T-helper 1 cell (primary cell): Measurements from ENCODE around the gene CD22.
"Not testable (repeated sequence)": the region's sequence is repeated elsewhere in the genome, so short reads cannot be mapped to it uniquely, and the experiment has no call there.

Experiments
- DNase-seq, 5 donors: peaks; one replicate each; pipeline ENCODE4 v3.0.0-alpha.2; 2012 to 2020

Gene CD22

DNA sequence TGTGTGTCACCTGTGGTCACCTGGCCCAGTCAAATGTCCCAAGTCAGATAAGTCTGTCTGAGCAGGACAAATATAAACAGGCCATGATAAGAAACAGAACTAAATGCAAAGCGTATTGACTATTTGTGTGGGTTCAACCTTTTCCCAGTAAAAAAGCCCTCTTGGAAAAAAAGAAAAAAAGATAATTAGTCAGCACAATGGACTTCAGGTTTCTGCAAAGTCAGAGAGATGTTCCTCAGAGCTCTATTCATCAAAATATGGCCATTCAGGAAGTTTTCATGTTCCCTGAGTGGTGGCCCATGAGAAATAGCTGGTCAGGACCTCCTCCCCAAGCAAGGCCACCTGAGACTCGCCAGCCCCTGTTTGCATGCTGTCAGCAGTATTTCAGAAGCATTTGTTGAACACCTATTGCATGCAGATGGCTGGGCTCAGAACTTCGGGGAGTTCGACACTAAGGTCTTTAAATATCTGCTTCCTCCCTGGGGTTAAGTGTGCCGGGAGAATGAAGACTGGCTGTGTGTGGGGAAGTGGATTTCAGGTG, 32.0 kb downstream of the CD22 start:
- no peak for DNase-seq

DNA sequence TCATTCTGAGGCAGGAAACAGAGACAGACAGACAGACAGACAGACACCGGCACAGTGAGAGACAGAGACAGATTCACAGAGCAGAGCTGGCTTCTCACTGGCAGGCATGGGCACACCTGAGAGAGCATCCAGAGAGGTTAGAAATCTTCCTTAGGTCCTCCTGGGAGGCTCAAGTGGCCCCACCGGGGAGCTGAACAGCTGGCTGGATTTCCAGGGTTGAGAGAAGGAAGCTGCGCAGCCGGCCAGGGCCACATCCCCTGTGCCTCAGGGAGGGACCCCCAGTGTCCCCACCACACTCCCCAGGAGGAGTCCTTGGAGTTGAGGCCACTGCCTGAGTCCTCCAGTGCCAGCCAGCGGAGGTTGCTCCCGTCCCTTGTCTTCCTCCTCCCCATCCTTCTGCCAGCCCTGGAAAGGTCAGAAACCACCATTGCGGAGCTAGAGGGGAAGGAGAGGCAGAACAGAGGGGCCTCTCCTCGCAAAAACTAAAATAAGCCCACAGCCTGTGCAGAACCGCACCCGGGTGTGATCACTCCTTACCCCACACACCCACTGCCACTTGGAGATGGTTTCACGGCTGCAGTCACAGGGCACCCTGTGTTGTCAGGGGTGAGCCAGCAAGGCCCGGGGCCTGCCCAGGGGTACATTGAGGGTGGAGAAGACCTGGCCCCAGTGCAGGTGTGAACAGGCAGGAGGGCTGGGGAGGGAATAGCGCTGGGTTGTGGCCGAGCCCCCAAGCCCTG, 33.4 kb downstream of the CD22 start:
- DNase-seq = no peak

DNA sequence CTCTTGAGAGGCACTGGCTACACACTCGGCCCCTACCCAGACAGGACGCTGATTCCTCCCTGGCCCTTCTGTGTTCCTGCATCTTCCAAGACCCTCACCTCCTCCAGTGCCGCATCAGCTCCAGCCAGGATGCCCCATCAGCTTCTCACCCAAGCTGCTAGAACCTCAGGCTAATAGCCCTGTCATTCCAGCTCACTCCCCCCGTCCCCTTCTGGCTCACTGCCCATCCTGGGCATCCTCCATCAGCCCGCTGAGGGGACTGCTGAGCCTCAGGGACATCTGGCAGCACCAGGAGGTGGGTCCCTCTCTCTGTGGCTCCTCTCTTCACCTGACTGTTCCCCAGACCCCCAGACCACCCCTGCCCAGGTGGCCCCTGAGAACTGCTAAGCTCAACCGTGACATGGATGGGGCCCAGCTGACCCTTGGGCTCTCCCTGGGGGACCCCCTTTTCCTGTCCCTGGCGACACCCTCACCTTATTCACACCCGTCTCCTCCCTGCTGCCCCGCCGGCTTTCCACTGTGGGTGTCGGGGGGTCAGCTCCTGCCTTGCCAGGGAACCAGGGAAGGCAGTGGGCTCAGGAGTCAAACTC, 34.1 kb downstream of the CD22 start:
- DNase-seq = no peak

DNA sequence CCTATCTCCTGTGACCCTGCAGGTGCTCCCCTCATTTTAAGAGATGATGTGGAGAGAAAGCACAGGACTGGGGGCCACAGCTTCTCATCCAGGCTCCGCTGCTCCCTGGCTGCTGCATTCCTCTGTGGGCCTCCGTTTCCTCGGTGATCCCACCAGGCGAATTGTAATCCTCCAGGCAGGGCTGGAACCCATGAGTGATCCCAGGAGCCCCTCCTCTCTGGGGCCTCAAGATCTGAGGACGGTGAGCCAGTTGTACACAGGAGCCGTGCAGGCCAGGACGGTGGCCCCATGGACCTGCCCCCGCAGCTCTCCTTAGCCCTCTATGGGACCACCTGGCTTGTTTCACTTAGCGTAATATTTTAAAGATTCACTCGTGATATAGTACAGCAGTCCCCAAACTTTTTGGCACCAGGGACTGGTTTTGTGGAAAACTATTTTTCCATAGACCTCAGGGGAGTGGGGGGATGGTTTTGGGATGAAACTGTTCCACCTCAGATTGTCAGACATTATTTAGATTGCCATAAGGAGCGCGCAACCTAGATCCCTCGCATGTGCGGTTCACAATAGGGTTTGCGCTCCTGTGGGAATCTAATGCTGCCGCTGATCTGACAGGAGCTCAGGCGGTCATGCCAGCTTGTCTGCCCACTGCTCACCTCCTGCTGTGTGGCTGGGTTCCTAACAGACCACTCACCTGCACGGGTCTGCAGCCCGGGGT, 34.9 kb downstream of the CD22 start:
- no peak for DNase-seq

DNA sequence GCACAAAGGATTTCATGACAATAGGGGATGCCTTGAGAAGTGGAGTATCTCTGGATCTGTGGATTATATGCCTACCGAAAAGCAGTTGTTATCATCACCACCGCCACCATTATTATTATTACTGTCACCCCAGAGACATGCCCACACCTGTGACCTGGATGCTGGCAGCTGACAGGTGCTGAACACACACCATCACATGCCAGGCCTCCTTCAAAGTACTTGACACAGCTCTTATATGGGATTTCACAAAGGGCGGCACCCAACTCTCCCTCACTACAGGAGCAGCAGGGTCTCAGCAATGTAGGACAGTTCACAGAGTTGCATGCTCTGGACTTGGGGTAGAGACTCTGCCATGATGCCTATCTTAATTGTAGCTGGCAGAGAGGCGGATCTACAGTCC, 36.3 kb downstream of the CD22 start:
- DNase-seq = no peak

DNA sequence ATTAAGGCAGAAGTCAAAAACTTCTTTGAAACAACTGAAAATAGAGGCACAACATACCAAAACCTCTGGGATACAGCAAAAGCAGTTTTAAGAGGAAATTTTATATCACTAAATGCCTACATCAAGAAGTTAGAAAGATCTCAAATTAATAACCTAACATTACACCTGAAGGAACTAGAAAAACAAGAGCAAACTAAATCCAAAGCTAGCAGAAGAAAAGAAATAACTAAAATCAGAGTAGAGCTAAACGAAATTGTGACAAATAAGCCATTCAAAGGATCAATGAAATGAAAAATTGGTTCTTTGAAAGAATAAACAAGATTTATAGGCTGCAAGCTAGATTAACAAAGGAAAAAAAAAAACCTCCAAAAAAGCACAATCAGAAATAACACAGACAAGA, 39.4 kb downstream of the CD22 start:
- no peak for DNase-seq

DNA sequence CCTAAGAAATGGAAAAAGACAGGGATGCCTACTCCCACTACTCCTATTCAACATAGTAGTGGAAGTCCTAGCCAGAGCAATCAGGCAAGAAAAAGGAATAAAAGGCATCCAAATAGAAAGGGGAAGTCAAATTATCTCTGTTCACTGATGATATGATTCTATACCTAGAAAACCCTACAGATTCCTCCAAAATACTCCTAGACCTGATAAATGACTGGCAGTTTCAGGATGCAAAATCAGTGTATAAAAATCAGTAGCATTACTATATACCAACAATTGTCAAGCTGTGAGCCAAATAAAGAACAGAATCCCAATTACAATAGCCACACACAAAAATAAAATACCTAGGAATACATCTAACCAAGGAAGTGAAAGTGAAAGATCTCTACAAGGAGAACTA, 40.5 kb downstream of the CD22 start:
- no peak for DNase-seq

DNA sequence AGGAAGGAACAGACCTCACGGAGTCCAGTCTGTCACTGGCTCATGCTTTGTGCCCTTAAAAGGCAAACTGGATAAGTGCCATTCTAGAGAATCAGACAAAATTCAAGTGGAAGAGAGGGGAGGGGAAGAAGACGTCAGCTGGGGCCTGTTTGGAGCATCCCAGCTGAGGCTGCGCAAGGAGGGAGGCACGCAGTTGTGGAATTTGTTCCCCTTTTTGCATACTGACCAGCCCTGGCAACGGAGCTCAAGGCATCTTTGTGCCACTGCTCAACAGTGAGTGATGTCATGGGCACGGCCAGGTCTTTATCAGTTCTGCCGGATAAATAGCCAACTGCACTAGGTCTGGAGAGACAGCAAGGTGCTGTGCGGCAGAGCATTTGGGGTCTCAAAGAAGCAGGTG, 41.7 kb downstream of the CD22 start, which contains the start of gene GPR42:
Gene GPR42, plus strand, starts transcription at position 347 of the 400 bp plus-strand sequence. CDS start 292 bp downstream, outside the sequence.
- no peak for DNase-seq

DNA sequence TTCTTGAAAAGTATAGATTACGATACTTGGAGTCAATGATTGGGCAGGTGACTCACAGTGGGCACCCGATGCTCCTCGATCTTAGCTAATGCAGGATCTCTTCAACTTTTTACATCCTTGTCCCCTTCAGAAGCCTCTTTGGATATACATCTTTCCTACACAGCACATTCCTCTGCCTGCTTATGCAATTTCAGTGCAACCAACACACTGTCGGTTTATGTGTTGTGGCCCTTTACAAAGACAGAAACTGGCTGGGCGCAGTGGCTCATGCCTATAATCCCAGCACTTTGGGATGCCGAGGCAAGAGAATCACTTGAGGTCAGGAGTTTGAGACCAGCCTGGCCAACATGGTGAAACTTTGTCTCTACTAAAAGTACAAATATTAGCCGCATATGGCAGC, 44.5 kb downstream of the CD22 start:
- DNase-seq = no peak

DNA sequence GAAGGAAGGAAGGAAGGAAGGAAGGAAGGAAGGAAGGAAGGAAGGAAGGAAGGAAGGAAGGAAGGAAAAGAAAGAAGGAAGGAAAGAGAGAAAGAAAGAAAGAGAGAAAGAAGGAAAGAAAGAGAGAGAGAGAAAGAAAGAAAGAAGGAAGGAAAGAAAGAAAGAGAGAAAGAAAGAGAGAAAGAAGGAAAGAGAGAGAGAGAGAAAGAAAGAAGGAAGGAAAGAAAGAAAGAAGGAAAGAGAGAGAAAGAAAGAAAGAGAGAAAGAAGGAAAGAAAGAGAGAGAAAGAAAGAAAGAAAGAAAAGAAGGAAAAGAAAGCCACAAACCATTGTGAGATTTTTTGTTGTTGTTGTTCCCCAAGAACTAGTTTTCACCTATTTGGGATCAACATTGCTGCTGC, 45.0 kb downstream of the CD22 start:
- not testable (repeated sequence) for DNase-seq

DNA sequence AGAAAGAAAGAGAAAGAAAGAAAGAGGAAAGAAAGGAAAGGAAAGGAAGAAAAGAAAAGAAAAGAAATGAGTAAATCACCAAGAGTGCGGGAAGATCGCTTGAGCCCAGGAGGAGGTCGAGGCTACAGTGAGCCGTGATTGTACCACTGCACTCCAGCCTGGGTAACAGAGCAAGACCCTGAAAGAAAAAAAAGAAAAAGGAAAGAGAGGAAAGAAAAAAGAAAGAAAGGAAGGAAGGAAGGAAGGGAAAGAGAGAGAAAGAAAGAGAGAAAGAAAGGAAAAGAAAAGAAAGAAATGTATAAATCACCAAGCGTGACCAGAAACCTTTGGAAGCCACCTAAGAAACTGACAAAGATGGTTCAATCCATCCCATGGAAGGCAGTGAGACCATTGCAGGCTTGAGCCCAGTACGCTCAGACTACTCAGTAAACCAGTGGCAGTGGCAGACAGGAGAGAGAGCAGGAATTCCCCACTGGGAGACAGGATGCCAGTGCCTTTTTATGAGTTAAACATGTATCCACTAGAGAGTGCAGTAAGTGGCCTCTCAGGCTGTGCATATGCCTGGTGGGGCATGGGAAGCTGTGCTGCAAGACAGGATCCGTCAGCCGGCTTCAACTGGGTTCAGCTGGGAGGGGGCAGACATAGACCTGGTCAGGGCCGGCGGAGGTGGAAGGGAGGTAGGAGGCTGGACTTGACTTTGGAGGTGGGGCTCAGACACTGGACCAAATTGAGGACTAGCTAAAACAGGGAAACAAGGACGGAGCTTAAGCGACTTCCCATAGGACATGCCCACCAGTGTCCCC, 46.7 kb downstream of the CD22 start:
- DNase-seq = no peak

DNA sequence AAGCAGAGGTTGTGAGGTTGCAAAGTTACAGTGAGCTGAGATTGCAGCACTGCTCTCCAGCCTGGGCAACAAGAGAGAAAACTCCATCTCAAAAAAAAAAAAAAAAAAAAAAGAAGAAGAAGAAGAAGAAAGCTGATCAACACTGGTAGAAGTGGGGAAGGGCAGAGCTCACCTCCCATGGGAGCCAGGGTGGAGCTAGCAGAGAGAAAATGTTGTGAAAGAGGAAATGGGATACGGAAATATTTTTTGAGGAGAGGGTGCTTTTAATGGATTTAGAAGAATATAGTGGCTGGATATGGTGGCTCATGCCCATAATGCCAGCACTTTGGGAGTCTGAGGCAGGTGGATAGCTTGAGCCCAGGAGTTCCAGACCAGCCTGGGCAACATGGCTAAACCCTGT, 48.7 kb downstream of the CD22 start:
- no peak for DNase-seq

DNA sequence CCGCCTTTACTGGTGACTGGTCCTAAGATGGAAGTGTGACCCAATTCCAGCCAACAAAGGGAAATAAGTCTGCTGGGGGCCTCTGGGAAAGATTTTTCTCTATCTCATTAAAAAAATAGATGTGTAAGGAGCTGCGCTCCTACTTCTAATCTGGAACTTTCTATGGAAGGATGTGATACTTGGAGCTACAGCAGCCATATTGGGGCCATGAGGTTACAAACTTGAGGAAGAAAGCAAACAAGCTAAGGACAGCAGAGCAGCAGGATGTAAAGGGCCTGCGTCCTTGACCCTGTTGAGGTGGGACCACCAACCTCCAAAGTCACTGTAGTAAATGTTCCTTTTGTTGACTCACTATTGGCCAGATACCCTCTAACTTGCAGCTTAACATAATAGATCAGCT, 49.4 kb downstream of the CD22 start:
- DNase-seq = no peak

DNA sequence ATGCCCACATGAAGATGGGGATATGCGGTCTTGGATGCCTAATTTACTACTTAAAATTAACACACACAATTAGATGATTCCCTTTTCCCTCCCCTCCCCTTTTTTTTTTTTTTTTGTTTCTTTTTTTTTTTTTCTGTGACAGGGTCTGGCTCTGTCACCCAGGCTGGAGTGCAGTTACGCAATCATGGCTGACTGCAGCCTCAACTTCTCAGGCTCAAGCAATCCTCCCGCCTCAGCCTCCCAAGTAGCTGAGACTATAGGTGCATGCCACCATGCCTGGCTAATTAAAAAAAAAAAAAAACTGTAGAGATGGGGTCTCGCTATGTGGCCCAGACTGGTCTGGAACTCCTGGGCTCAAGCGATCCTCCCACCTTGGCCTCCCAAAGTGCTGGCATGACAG, 50.6 kb downstream of the CD22 start:
- not testable (repeated sequence) for DNase-seq

DNA sequence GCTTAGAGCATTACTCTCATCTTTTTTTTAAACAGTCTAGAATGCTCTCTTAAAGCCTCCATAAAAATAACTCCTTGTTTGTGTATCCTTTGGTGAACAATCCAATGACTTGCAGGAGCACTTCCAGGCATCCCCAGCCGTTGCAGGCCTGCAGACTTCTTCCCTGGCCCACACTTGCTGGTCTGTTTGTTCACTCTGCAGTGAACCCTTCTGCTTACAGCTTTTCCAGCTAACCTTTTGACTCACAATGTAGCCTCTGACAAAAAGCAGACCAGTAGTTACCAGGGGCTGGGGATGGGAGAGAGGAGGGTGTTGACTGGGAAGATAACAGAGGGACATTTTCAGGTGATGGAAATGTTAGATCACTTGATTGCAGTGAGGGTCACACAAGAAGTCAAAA, 51.0 kb downstream of the CD22 start:
- DNase-seq = no peak

DNA sequence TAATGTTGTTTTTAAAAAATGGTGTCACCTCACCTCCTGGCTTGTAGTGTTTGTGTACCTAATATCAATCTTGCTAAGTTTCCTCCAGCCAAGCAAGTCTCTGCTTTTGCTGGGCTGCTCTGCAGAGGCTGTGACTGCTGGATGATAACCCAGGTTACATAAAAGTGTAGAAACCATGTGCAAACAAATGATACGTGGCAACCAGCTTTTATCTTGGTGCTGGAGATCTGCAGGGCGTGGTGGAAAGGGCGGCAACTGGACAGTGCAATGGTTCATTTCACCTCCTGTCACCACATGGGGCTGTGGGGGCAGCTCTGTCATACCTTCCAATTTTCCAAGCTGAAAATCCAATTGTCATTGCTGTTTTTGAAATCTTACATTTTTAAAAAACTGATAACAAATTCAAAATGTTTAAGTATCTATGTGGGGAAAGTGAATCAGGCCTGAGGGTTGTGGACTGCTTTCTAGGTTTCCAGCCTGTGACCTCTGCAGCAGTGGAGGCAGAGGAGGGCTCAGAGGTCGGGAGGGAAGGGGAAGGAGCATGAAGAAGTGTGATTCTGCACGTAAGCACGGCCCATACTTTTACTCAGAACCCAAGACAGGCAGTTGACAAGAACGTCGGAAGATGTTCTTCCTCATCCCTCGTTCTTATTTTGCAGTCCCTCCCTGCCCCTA, 51.6 kb downstream of the CD22 start:
- DNase-seq = no peak

DNA sequence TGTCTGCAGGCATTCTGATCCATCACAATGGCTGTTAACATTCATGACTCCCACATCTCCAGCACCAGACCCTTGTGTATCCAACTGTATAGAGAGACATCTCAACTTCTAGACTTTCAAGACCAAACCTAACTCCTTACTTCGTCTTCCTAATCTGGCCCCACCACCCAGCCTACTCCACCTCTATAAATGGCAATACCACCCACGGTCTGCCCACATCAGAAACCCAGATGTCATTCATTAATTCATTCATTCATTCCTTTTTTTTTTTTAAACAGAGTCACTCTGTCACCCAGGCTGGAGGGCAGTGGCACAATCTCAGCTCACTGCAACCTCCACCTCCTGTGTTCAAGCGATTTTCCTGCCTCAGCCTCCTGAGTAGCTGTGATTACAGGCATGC, 52.3 kb downstream of the CD22 start:
- no peak for DNase-seq

DNA sequence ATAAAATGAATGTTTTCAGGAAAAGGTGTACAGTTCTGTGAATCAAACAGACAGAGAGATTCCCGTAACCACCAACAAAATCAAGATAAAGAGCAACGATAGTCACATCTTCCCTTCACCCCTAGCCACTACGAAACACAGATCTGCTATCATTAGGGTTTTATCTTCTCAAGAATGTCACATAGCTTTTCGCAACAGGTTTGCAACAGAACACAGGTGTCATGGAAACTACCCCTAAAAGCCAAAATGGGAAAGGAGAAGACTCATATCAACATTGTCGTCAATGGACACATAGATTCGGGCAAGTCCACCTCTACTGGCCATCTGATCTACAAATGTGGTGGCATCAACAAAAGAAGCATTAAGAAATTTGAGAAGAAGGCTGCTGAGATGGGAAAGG, 52.9 kb downstream of the CD22 start:
- no peak for DNase-seq

DNA sequence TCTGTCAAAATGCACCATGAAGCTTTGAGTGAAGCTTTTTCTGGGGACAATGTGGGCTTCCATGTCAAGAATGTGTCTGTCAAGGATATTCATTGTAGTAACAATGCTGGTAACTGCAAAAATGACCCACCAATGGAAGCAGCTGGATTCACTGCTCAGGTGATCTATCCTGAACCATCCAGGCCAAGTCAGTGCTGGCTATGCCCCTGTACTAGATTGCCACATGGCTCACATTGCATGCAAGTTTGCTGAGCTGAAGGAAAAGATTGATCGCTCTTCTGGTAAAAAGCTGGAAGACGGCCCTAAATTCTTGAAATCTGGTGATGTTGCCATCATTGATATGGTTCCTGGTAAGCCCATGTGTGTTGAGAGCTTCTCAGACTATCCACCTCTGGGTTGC, 54.5 kb downstream of the CD22 start:
- no peak for DNase-seq

DNA sequence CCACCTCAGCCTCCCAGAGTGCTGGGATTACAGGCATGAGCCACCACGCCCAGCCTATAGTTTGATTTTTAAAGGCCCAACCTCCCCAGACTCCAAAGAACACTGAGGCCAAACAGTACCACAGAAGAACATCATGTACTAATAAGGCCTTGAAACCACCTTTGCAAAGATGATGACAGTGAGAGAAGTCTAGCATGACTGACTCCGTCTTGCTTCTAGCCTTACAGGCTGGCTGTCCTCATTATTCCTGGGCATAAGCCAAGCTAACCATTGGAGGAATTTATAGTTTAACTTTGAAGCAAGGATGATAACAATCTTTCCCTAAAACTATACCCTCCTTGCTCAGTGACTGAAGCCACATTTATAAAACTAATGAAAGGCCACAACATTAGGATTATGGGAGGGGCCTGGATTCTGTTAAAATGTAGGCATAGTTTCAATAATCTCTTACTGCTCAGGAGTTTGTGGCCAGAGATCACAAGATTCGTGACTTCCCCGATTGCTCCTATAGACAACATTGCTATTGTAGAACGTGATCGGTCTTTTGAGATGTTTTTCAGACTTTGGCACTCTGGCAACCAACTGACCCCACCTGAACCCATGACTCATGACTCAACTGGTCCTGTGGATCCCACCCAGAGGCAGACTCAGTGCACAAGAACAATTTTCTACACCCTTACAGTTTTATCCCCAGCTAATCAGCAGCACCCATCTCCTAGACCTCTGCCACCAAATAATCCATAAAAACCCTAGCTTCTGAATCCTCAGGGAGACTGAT, 59.5 kb downstream of the CD22 start:
- no peak for DNase-seq

DNA sequence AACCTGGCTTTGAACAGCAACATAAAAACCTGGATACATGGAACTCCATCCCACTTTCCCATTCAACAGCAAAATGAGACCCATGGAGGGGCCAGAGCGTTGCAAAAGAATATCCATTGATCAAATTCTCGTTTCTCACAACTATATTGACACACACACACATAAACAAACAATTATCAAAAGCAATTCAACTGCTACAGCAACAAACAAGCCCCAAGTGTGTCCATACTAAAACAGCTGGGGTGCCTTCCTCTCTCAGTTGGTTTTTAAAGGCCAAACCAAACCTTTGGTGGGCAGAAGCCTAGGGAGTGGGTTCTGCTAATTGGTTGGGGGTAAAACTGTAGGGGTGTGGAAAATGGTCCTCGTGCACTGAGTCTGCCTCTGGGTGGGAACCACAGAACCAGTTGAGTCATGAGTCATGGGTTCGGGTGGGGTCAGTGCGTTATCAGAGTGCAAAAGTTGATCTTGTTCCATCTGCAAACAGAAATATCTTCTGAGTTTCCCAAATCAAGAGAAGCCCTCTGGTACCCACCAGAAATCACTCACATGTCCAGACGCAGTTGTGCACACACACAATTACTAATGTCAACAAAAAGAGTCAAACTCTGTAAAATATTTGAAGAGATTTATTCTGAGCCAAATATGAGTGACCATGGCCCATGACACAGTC, 60.3 kb downstream of the CD22 start:
- DNase-seq = no peak
